ENCODE results near the gene ARHGEF16.

The ARHGEF16 gene

DNA sequence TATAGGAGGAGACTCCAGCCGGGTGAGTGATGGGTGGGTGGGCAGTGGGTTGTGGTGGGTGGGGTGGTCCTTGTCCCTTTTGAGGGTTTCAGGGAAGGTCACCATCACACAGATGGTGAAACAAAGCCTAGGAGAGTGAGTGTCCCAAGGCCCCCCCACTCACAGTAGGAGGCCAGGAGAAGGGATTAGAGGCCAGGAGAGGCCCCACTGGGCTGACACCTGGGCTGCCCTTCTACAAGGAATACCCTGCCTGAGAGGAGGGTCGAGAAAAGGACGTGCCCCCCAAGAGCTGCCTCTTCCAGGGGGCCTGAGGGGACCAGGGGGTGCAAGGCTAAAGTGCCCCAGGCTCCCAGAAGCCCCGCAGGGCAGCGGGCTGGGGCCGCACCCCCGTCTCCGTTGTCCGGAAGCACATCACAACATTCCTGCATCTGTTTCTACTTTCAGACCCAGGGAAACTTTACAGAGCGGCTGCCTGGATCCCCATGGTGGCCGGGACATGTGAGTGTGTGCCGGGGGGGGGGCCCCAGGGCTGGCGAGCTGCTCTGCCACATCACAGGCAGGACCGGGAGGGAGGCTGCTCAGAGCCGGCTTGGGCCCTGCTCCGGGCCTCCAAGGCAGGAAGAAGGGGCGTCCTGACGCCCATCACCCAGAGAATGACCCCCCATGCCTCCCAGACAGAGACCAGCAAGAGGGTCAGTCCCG lies 68.2 kb downstream of the ARHGEF16 start:
- H3K9me2 ChIP-seq (replicated peaks; ENCODE audit: insufficient read depth, low read length) = no peaks in the 10 kb centered on the region
- H3K9ac ChIP-seq (ENCODE audit: low read length) = no peak overlapping the region
- no peaks in the 10 kb centered on the region for H4K20me1 ChIP-seq (ENCODE audit: insufficient read depth, low read length)
- H3F3A ChIP-seq (ENCODE audit: insufficient read depth, low read length) = no peaks in the 10 kb centered on the region
- no peak overlapping the region for H3K4me2 ChIP-seq (ENCODE audit: low read depth, low read length)
- no peaks in the 10 kb centered on the region for H3K79me2 ChIP-seq (ENCODE audit: low read length)
- DNase-seq = no peak
- H3K4me3 ChIP-seq (ENCODE audit: low read length) = no peak overlapping the region
- peaks cover 95% of the 10 kb centered on the region for H3K27me3 ChIP-seq (replicated peaks; ENCODE audit: insufficient read depth, low read length)
- no peaks in the 10 kb centered on the region for H3K4me1 ChIP-seq (ENCODE audit: low read length)
- H3K36me3 ChIP-seq (replicated peaks; ENCODE audit: insufficient read depth, low read length) = no peaks in the 10 kb centered on the region
- TF ChIP-seq, protein P1, sequence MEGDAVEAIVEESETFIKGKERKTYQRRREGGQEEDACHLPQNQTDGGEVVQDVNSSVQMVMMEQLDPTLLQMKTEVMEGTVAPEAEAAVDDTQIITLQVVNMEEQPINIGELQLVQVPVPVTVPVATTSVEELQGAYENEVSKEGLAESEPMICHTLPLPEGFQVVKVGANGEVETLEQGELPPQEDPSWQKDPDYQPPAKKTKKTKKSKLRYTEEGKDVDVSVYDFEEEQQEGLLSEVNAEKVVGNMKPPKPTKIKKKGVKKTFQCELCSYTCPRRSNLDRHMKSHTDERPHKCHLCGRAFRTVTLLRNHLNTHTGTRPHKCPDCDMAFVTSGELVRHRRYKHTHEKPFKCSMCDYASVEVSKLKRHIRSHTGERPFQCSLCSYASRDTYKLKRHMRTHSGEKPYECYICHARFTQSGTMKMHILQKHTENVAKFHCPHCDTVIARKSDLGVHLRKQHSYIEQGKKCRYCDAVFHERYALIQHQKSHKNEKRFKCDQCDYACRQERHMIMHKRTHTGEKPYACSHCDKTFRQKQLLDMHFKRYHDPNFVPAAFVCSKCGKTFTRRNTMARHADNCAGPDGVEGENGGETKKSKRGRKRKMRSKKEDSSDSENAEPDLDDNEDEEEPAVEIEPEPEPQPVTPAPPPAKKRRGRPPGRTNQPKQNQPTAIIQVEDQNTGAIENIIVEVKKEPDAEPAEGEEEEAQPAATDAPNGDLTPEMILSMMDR (IDR thresholded peaks at IDR 0.05; ENCODE audit: low read length) = no peak
- TF ChIP-seq EZH2 (optimal IDR thresholded peaks at IDR 0.05; ENCODE audit: low read depth, low read length) (no peak), EZH2phosphoT487 (IDR thresholded peaks at IDR 0.05; ENCODE audit: low read length) (no peak)
- H3K9me3 ChIP-seq (replicated peaks; ENCODE audit: insufficient read depth, low read length) = no peaks in the 10 kb centered on the region
- H3K27ac ChIP-seq (ENCODE audit: low read length) = no peak overlapping the region
- H2AFZ ChIP-seq (ENCODE audit: low read length) = no peak overlapping the region

DNA sequence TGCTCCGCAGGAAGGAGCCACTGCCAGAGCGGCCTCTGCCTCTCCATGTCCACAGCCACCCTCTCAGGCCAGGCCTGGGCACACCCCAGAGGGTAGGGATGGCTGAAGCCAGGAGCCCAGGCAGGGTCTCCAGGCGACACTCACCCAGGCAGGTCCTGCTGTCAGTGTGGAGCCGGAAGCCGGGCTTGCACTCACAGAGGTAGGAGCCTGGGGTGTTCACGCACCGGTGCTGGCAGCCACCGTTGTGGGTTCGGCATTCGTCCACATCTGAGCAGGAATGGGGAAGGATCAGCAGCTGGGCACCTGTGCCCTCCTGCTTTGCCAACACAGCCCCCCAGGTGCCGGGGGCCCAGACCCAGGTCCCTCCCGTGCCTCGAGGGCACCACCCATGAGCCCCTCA lies 69.5 kb downstream of the ARHGEF16 start:
- no peaks in the 10 kb centered on the region for H3K9me2 ChIP-seq (replicated peaks; ENCODE audit: insufficient read depth, low read length)
- H3K27me3 ChIP-seq (replicated peaks; ENCODE audit: insufficient read depth, low read length) = peaks cover 95% of the 10 kb centered on the region
- no peaks in the 10 kb centered on the region for H3K9me3 ChIP-seq (replicated peaks; ENCODE audit: insufficient read depth, low read length)
- DNase-seq = no peak
- no peaks in the 10 kb centered on the region for H3K79me2 ChIP-seq (ENCODE audit: low read length)
- H3K27ac ChIP-seq (ENCODE audit: low read length) = no peak overlapping the region
- H2AFZ ChIP-seq (ENCODE audit: low read length) = no peak overlapping the region
- no peaks in the 10 kb centered on the region for H3F3A ChIP-seq (ENCODE audit: insufficient read depth, low read length)
- no peak overlapping the region for H3K9ac ChIP-seq (ENCODE audit: low read length)
- H3K36me3 ChIP-seq (replicated peaks; ENCODE audit: insufficient read depth, low read length) = no peaks in the 10 kb centered on the region
- no peak overlapping the region for H3K4me2 ChIP-seq (ENCODE audit: low read depth, low read length)
- no peak overlapping the region for H3K4me3 ChIP-seq (ENCODE audit: low read length)
- TF ChIP-seq EZH2 (optimal IDR thresholded peaks at IDR 0.05; ENCODE audit: low read depth, low read length) (no peak), EZH2phosphoT487 (IDR thresholded peaks at IDR 0.05; ENCODE audit: low read length) (no peak)
- TF ChIP-seq, protein P1 (IDR thresholded peaks at IDR 0.05; ENCODE audit: low read length) = no peak
- no peaks in the 10 kb centered on the region for H4K20me1 ChIP-seq (ENCODE audit: insufficient read depth, low read length)
- H3K4me1 ChIP-seq (ENCODE audit: low read length) = no peaks in the 10 kb centered on the region

- DNase-seq = no peak
- Histone ChIP-seq H3K4me2 (ENCODE audit: low read depth, low read length) (no peak overlapping the region), H3K36me3 (replicated peaks; ENCODE audit: insufficient read depth, low read length) (no peaks in the 10 kb centered on the region), H3K27ac (ENCODE audit: low read length) (no peak overlapping the region), H3K9me2 (replicated peaks; ENCODE audit: insufficient read depth, low read length) (no peaks in the 10 kb centered on the region), H3F3A (ENCODE audit: insufficient read depth, low read length) (no peaks in the 10 kb centered on the region), H3K4me3 (ENCODE audit: low read length) (no peak overlapping the region), H4K20me1 (ENCODE audit: insufficient read depth, low read length) (no peaks in the 10 kb centered on the region), H3K79me2 (ENCODE audit: low read length) (no peaks in the 10 kb centered on the region), H3K4me1 (ENCODE audit: low read length) (no peaks in the 10 kb centered on the region), H3K9me3 (replicated peaks; ENCODE audit: insufficient read depth, low read length) (no peaks in the 10 kb centered on the region), H2AFZ (ENCODE audit: low read length) (no peak overlapping the region), H3K9ac (ENCODE audit: low read length) (no peak overlapping the region), H3K27me3 (replicated peaks; ENCODE audit: insufficient read depth, low read length) (peaks cover 95% of the 10 kb centered on the region)
- TF ChIP-seq EZH2phosphoT487 (IDR thresholded peaks at IDR 0.05; ENCODE audit: low read length) (no peak), EZH2 (optimal IDR thresholded peaks at IDR 0.05; ENCODE audit: low read depth, low read length) (no peak)
- TF ChIP-seq, protein P1 (IDR thresholded peaks at IDR 0.05; ENCODE audit: low read length) = no peak
These were observed 70.2 kb downstream of the ARHGEF16 start for GRCh38 chr1:3524556-3525203.
